SKM-1 treated with dmso at 0.1 percent for 144 hours (cell line): ENCODE data around the gene SLC1A4.
"Not testable (repeated sequence)": the region's sequence is repeated elsewhere in the genome, so short reads cannot be mapped to it uniquely, and the experiment has no call there.

Experiments
- DNase-seq: peaks from one replicate; lab custom pipeline; 2025; ENCODE audit not compliant: unreplicated experiment; lab: John Stamatoyannopoulos, UW

Gene SLC1A4

GRCh38 chr2:64990876-64991275 is 1.7 kb downstream of the SLC1A4 start:
- DNase-seq, result no peak

GRCh38 chr2:64992218-64992617 is 3.0 kb downstream of the SLC1A4 start:
- DNase-seq, result no peak

- no peak for DNase-seq
These were observed 3.8 kb downstream of the SLC1A4 start for GRCh38 chr2:64992990-64993389.

- no peak for DNase-seq
These were observed 5.8 kb downstream of the SLC1A4 start for GRCh38 chr2:64995041-64995440.

- no peak for DNase-seq
These were observed 7.7 kb downstream of the SLC1A4 start for GRCh38 chr2:64996871-64997307.

- no peak for DNase-seq
These were observed 9.5 kb downstream of the SLC1A4 start for GRCh38 chr2:64998658-64999061.

GRCh38 chr2:64999754-65000153 is 10.6 kb downstream of the SLC1A4 start:
- no peak for DNase-seq

- DNase-seq, result no peak
These were observed 11.4 kb downstream of the SLC1A4 start for GRCh38 chr2:65000644-65001043.

GRCh38 chr2:65003037-65003436 is 13.8 kb downstream of the SLC1A4 start:
- DNase-seq, result no peak

- not testable (repeated sequence) for DNase-seq
These were observed 15.0 kb downstream of the SLC1A4 start for GRCh38 chr2:65004232-65004631.

- no peak for DNase-seq
These were observed 24.6 kb downstream of the SLC1A4 start for GRCh38 chr2:65013776-65014175.

- no peak for DNase-seq
These were observed 26.5 kb downstream of the SLC1A4 start for GRCh38 chr2:65015731-65016130.

GRCh38 chr2:65016789-65017188 is 27.6 kb downstream of the SLC1A4 start:
- DNase-seq, result no peak

GRCh38 chr2:65017335-65017734 is 28.1 kb downstream of the SLC1A4 start:
- DNase-seq, result peak; percentile 86

GRCh38 chr2:65018141-65018582 is 29.0 kb downstream of the SLC1A4 start:
- peak; percentile 93 for DNase-seq

GRCh38 chr2:65019010-65019409 is 29.8 kb downstream of the SLC1A4 start:
- no peak for DNase-seq

- no peak for DNase-seq
These were observed 30.5 kb downstream of the SLC1A4 start for GRCh38 chr2:65019675-65020195.

GRCh38 chr2:65020251-65020650 is 31.1 kb downstream of the SLC1A4 start:
- DNase-seq, result not testable (repeated sequence)

GRCh38 chr2:65020943-65021528 is 31.8 kb downstream of the SLC1A4 start:
- DNase-seq, result no peak

GRCh38 chr2:65021709-65022108 is 32.5 kb downstream of the SLC1A4 start:
- no peak for DNase-seq

- no peak for DNase-seq
These were observed 33.0 kb downstream of the SLC1A4 start for GRCh38 chr2:65022189-65022588.

- DNase-seq, result no peak
These were observed 34.5 kb downstream of the SLC1A4 start for GRCh38 chr2:65023742-65024141.
